GM21447 (cell line): ENCODE measurements around the gene DAZ4.
"Not testable (repeated sequence)": the region's sequence is repeated elsewhere in the genome, so short reads cannot be mapped to it uniquely, and the experiment has no call there.

Source experiments
- ATAC-seq: cut with Tn5 transposase; IDR thresholded peaks from one replicate; pipeline ENCODE4 v1.9.1; 2021; ENCODE audit not compliant: unreplicated experiment

DAZ4 gene, protein sequence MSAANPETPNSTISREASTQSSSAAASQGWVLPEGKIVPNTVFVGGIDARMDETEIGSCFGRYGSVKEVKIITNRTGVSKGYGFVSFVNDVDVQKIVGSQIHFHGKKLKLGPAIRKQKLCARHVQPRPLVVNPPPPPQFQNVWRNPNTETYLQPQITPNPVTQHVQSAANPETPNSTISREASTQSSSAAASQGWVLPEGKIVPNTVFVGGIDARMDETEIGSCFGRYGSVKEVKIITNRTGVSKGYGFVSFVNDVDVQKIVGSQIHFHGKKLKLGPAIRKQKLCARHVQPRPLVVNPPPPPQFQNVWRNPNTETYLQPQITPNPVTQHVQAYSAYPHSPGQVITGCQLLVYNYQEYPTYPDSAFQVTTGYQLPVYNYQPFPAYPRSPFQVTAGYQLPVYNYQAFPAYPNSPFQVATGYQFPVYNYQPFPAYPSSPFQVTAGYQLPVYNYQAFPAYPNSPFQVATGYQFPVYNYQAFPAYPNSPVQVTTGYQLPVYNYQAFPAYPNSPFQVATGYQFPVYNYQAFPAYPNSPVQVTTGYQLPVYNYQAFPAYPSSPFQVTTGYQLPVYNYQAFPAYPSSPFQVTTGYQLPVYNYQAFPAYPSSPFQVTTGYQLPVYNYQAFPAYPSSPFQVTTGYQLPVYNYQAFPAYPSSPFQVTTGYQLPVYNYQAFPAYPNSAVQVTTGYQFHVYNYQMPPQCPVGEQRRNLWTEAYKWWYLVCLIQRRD

DNA sequence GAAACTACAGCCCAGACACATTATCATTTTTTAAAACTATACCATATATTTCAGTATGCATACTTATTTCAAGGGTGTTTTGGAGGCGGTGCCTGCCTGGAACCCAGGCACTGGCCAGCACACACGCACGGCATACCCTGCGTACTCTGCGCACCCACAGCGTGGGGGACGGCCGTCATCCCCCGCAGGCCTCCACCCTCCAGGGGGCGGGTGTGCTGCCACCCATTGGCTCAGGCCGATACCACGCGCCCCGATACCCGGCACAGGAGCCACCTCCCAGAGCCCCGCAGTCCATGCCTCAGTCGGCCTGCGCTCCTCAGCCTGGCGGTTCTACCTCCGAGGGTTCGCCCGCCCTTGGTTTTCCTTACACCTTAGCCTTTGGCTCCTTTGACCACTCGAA, at the start of gene DAZ4:
Gene DAZ4 (plus strand): TSS at position 301 of the 400 bp plus-strand sequence. CDS start 208 bp downstream, outside the sequence.
- ATAC-seq, result not testable (repeated sequence)

DNA sequence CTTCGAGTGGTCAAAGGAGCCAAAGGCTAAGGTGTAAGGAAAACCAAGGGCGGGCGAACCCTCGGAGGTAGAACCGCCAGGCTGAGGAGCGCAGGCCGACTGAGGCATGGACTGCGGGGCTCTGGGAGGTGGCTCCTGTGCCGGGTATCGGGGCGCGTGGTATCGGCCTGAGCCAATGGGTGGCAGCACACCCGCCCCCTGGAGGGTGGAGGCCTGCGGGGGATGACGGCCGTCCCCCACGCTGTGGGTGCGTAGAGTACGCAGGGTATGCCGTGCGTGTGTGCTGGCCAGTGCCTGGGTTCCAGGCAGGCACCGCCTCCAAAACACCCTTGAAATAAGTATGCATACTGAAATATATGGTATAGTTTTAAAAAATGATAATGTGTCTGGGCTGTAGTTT, 20.4 kb upstream of the DAZ4 start, which contains the start of gene DAZ3:
Gene DAZ3 (minus strand): TSS at position 101 of the 400 bp plus-strand sequence. CDS start 208 bp downstream, outside the sequence.
- ATAC-seq, result not testable (repeated sequence)

DNA sequence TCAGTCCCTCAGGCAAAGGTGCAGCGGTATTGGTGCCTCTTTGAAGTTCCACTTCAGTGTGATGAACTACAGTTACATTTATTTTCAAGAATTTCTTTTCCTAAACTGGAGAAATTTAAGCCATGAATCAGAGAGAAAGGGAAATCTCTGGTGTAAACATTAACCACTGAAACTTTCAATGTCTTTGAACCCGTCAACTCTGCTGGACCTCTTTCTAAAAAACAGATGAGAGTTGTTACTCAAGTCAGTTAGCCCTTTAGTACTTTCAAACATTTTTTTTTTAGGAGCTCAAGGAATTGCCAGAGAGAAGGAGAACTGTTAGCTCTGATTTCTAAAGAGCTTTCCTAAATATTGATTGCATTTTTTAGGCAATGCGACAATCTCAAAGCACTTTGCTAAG, 11.9 kb upstream of the DAZ4 start:
- not testable (repeated sequence) for ATAC-seq

DNA sequence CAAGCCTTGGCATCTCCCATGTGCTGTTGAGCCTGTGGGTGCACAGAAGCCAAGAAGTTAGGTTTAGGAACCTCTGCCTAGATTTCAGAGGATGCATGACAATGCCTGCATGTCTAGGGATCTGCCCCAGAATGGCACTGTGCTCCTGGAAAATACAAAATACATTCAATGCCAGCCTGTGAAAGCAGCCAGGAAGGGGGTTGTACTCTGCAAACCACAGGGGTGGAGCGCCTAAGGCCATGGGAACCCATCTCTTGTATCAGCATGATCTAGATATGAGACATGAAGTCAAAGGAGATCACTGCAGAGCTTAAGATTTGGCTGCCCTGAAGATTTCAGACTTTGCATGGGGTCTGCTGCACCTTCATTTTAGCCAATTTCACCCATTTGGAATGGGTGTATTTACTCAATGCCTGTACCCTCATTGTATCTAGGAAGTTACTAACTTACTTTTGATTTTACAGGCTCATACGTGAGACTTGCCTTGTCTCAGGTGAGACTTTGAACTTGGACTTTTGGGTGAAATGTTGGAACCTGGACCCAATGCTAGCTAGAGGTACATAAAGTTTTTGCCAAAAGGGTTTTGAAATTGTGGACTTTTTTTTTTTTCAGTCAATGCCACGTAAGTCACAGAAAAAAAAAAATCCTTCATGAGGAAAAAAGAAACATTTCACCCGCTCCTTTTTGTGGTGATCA, 9.4 kb upstream of the DAZ4 start:
- ATAC-seq, result not testable (repeated sequence)

DNA sequence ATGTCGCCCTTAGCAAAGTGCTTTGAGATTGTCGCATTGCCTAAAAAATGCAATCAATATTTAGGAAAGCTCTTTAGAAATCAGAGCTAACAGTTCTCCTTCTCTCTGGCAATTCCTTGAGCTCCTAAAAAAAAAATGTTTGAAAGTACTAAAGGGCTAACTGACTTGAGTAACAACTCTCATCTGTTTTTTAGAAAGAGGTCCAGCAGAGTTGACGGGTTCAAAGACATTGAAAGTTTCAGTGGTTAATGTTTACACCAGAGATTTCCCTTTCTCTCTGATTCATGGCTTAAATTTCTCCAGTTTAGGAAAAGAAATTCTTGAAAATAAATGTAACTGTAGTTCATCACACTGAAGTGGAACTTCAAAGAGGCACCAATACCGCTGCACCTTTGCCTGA, 8.7 kb upstream of the DAZ4 start:
- ATAC-seq, result not testable (repeated sequence)
